Measurements from ENCODE around the gene RASGRP2.

DNA sequence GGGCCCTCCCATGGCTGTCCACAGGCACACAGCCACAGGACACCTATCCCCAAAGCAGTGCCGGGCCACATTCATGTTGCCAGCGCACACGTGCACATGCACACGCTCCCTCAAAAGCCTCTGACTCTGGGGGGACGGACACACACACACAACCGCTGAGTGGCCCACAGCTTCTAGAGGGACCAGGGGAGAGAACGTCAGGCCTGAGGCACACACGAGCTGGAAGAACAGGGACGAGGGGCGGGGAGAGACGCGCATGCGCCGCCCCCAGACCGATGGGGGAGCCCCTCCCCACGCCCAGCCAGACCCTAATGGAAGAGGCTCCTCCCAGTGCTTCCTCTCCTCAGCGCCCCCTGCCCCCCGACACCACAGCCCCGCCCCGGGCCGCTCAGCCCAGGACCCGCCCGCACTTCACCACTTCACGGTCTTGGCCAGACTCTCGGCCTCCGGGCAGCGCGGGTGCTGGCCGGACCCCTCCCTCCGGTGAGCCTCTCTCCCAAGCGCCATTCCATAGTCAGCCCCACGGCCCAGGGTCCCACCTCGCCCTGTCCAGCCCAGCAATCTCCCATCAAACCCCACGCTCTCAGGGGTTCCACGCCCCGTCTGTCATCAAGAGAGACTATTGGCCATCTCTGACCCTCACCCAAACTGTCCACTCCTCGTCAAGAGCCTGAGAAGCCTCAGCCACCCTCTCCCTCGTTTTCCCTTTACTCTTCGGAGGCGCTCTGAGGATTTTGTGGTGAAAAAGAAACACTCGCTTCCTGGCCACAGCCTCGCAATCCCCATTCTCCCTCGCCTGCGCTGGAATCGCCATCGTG, 32.6 kb downstream of the RASGRP2 start:
- TF ChIP-seq, protein P1, sequence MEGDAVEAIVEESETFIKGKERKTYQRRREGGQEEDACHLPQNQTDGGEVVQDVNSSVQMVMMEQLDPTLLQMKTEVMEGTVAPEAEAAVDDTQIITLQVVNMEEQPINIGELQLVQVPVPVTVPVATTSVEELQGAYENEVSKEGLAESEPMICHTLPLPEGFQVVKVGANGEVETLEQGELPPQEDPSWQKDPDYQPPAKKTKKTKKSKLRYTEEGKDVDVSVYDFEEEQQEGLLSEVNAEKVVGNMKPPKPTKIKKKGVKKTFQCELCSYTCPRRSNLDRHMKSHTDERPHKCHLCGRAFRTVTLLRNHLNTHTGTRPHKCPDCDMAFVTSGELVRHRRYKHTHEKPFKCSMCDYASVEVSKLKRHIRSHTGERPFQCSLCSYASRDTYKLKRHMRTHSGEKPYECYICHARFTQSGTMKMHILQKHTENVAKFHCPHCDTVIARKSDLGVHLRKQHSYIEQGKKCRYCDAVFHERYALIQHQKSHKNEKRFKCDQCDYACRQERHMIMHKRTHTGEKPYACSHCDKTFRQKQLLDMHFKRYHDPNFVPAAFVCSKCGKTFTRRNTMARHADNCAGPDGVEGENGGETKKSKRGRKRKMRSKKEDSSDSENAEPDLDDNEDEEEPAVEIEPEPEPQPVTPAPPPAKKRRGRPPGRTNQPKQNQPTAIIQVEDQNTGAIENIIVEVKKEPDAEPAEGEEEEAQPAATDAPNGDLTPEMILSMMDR (conservative IDR thresholded peaks at IDR 0.05): no peak
- no peak for TF ChIP-seq ZFX (IDR thresholded peaks at IDR 0.05)

All from C4-2B (cell line).